Activated CD8-positive, alpha-beta T cell treated with anti-CD3 and anti-CD28 coated beads for 36 hours (primary cell): Measurements from ENCODE around the gene ENTREP1. TPM values are rescaled to one million over a fixed set of nuclear protein-coding genes. Genes with fewer than 3 reads are reported as not detected.
"Not testable (repeated sequence)": the region's sequence is repeated elsewhere in the genome, so short reads cannot be mapped to it uniquely, and the experiment has no call there.

ENCODE experiments used
- ATAC-seq: fragments of 200-7000 bp; cut with Tn5 transposase; one replicate; pipeline ENCODE4 v1.10.0; 2021; ENCODE audit warnings: mild to moderate bottlenecking, moderate library complexity
- CTCF ChIA-PET: fragments of 350-600 bp; sonication (Branson Sonifier 250); formaldehyde crosslinking; loops from one replicate; lab custom pipeline; 2021; ENCODE audit warnings: antibody characterized with exemption; lab: Charles Lee
- POLR2A ChIA-PET: fragments of 350-600 bp; sonication (Branson Sonifier 250); formaldehyde crosslinking; loops from one replicate; lab custom pipeline; 2021; ENCODE audit warnings: antibody characterized with exemption; lab: Charles Lee
- DNase-seq: peaks from one replicate; pipeline ENCODE4 v3.0.0-alpha.2; 2020
- H3K27ac Mint-ChIP-seq: one replicate; pipeline ENCODE4 v1.8.0; 2021; ENCODE audit warnings: mild to moderate bottlenecking, mixed read lengths
- H3K27me3 Mint-ChIP-seq: one replicate; pipeline ENCODE4 v1.8.0; 2021; ENCODE audit warnings: mixed read lengths
- H3K36me3 Mint-ChIP-seq: one replicate; pipeline ENCODE4 v1.8.0; 2021; ENCODE audit warnings: low read depth, mixed read lengths
- H3K4me1 Mint-ChIP-seq: one replicate; pipeline ENCODE4 v1.8.0; 2021; ENCODE audit warnings: low read depth, mixed read lengths
- H3K4me3 Mint-ChIP-seq: one replicate; pipeline ENCODE4 v1.8.0; 2021; ENCODE audit warnings: mild to moderate bottlenecking, moderate library complexity, mixed read lengths
- H3K9me3 Mint-ChIP-seq: one replicate; pipeline ENCODE4 v1.8.0; 2021; ENCODE audit warnings: mixed read lengths
- CTCF ChIP-seq: fragments of 200-600 bp; IDR thresholded peaks from one replicate; pipeline ENCODE4 v1.8.0; 2022; ENCODE audit warnings: antibody characterized with exemption, mild to moderate bottlenecking
- intact Hi-C: fragments of 100-400 bp; cut with micrococcal nuclease; formaldehyde crosslinking; loops from one replicate; pipeline ENCODE4 v1.10.0; 2022
- total RNA-seq, 2 experiments: library from RNA; stranded (reverse); gene quantifications; one replicate each; pipeline ENCODE4 v1.2.3, GENCODE V29; 2021

Gene ENTREP1
- total RNA-seq, 2 experiments from 2014 or later: not detected

- no peaks in the 10 kb centered on the region for H3K9me3 Mint-ChIP-seq
- ATAC-seq (no peak), DNase-seq (no peak)
- no peaks in the 10 kb centered on the region for H3K36me3 Mint-ChIP-seq
- POLR2A ChIA-PET: no interaction called here
- CTCF ChIA-PET: interaction anchor here (2.0 kb wide), 1 partner anchor 10 kb away, joined by 8 read pairs; no protein-coding TSS in a partner anchor
- no peaks in the 10 kb centered on the region for H3K4me1 Mint-ChIP-seq
- TF ChIP-seq CTCF: no peak
- no peak overlapping the region for H3K27ac Mint-ChIP-seq
- H3K4me3 Mint-ChIP-seq: no peak overlapping the region
- no peaks in the 10 kb centered on the region for H3K27me3 Mint-ChIP-seq
- intact Hi-C loops: no loop called here
These were observed 106.8 kb downstream of the ENTREP1 start for GRCh38 chr9:69431777-69432176.

GRCh38 chr9:69432623-69433022 is 107.6 kb downstream of the ENTREP1 start:
- no peak for TF ChIP-seq CTCF
- no peak overlapping the region for H3K27ac Mint-ChIP-seq

GRCh38 chr9:69433392-69433791 is 108.4 kb downstream of the ENTREP1 start:
- H3K9me3 Mint-ChIP-seq: no peaks in the 10 kb centered on the region
- TF ChIP-seq CTCF: no peak
- POLR2A ChIA-PET: no interaction called here

More at GRCh38 chr9:69432623-69433022, 107.6 kb downstream of the ENTREP1 start:
- Mint-ChIP-seq H3K9me3 (no peaks in the 10 kb centered on the region), H3K36me3 (no peaks in the 10 kb centered on the region), H3K4me3 (no peak overlapping the region), H3K27me3 (no peaks in the 10 kb centered on the region), H3K4me1 (no peaks in the 10 kb centered on the region)
- ChIA-PET CTCF (interaction anchor here (2.0 kb wide), 1 partner anchor 11 kb away, joined by 8 read pairs; no protein-coding TSS in a partner anchor), POLR2A (no interaction called here)
- ATAC-seq (no peak), DNase-seq (no peak)
- intact Hi-C loops: no loop called here

GRCh38 chr9:69433968-69434367 is 109.0 kb downstream of the ENTREP1 start:
- POLR2A ChIA-PET: interaction anchor here (0.7 kb wide), 1 partner anchor 648 kb away, joined by 4 read pairs; no protein-coding TSS in a partner anchor

More at GRCh38 chr9:69433392-69433791, 108.4 kb downstream of the ENTREP1 start:
- H3K27me3 Mint-ChIP-seq: no peaks in the 10 kb centered on the region
- CTCF ChIA-PET: interaction anchor here (2.0 kb wide), 1 partner anchor 11 kb away, joined by 8 read pairs; no protein-coding TSS in a partner anchor
- ATAC-seq (no peak), DNase-seq (no peak)
- intact Hi-C loops: no loop called here
- H3K27ac Mint-ChIP-seq: no peak overlapping the region
- no peak overlapping the region for H3K4me3 Mint-ChIP-seq
- H3K4me1 Mint-ChIP-seq: no peaks in the 10 kb centered on the region
- no peaks in the 10 kb centered on the region for H3K36me3 Mint-ChIP-seq

GRCh38 chr9:69439654-69440053 is 114.6 kb downstream of the ENTREP1 start:
- ATAC-seq, DNase-seq, H3K36me3 Mint-ChIP-seq, CTCF ChIA-PET, H3K4me3 Mint-ChIP-seq, H3K27me3 Mint-ChIP-seq, intact Hi-C loops, H3K4me1 Mint-ChIP-seq, H3K9me3 Mint-ChIP-seq, POLR2A ChIA-PET, H3K27ac Mint-ChIP-seq: not testable (repeated sequence)

More at GRCh38 chr9:69433968-69434367, 109.0 kb downstream of the ENTREP1 start:
- H3K4me3 Mint-ChIP-seq: no peak overlapping the region
- H3K27ac Mint-ChIP-seq: no peak overlapping the region
- no peaks in the 10 kb centered on the region for H3K9me3 Mint-ChIP-seq
- H3K4me1 Mint-ChIP-seq: no peaks in the 10 kb centered on the region
- no peak for ATAC-seq
- H3K36me3 Mint-ChIP-seq: no peaks in the 10 kb centered on the region
- CTCF ChIA-PET: interaction anchor here (0.6 to 2.0 kb wide), 2 partner anchors 12 kb away, joined by 3 to 8 read pairs; no protein-coding TSS in a partner anchor
- no peaks in the 10 kb centered on the region for H3K27me3 Mint-ChIP-seq
- TF ChIP-seq CTCF: no peak
- DNase-seq: no peak
- intact Hi-C loops: no loop called here

GRCh38 chr9:69440254-69440955 is 115.4 kb downstream of the ENTREP1 start:
- H3K27me3 Mint-ChIP-seq, POLR2A ChIA-PET, DNase-seq, H3K9me3 Mint-ChIP-seq, intact Hi-C loops, H3K4me3 Mint-ChIP-seq, H3K4me1 Mint-ChIP-seq, H3K36me3 Mint-ChIP-seq, ATAC-seq, CTCF ChIA-PET, H3K27ac Mint-ChIP-seq: not testable (repeated sequence)
